Naive thymus-derived CD8-positive, alpha-beta T cell (primary cell): ENCODE data around the gene TSPAN9. TPM values are rescaled to one million over a fixed set of nuclear protein-coding genes. Genes with fewer than 3 reads are reported as not detected.

ENCODE experiments used
- ATAC-seq, 2 donors: fragments of 150-1000 bp; cut with Tn5 transposase in 1 of 2; sonication (Bioruptor Pico), chemical (Tn5 transposase) in 1 of 2; 1 replicate in 1 of 2; 2 replicates in 1 of 2; pipeline ENCODE4 v1.10.0; 2021; ENCODE audit warnings: mild to moderate bottlenecking in 2 of 2, moderate library complexity in 2 of 2
- POLR2A ChIA-PET: fragments of 350-600 bp; sonication (Branson Sonifier 250); formaldehyde crosslinking; loops from one replicate; lab custom pipeline; 2021; ENCODE audit warnings: antibody characterized with exemption; lab: Charles Lee
- DNase-seq, 10 donors: peaks; one replicate each; pipeline versions ENCODE4 v3.0.0 to v3.0.0-alpha.2; 2020 to 2022
- H3K27ac Mint-ChIP-seq, 10 donors: one replicate each; pipeline ENCODE4 v1.8.0; 2020 to 2022; ENCODE audit warnings: mild to moderate bottlenecking in 10 of 10, mixed read lengths in 10 of 10, moderate library complexity in 4 of 10, inconsistent platforms in 1 of 10
- H3K27me3 Mint-ChIP-seq, 5 donors: one replicate each; pipeline ENCODE4 v1.8.0; 2021 to 2022; ENCODE audit warnings: mixed read lengths in 5 of 5
- H3K36me3 Mint-ChIP-seq, 3 donors: one replicate each; pipeline ENCODE4 v1.8.0; 2020 to 2022; ENCODE audit warnings: mixed read lengths in 3 of 3, mild to moderate bottlenecking in 2 of 3, inconsistent platforms in 1 of 3
- H3K4me1 Mint-ChIP-seq, 4 donors: one replicate each; pipeline ENCODE4 v1.8.0; 2021 to 2022; ENCODE audit warnings: mixed read lengths in 4 of 4
- H3K4me3 Mint-ChIP-seq, 10 donors: one replicate each; pipeline ENCODE4 v1.8.0; 2020 to 2022; ENCODE audit warnings: mild to moderate bottlenecking in 10 of 10, mixed read lengths in 10 of 10, moderate library complexity in 6 of 10, inconsistent platforms in 1 of 10
- H3K9me3 Mint-ChIP-seq, 9 donors: one replicate each; pipeline ENCODE4 v1.8.0; 2020 to 2022; ENCODE audit warnings: mixed read lengths in 9 of 9, mild to moderate bottlenecking in 3 of 9, inconsistent platforms in 1 of 9, moderate library complexity in 1 of 9
- polyA plus RNA-seq, 3 donors: library from polyadenylated mRNA; unstranded; fragments of 300-500 nt; fragmentation: Illumina TruSeq; gene quantifications; one replicate each; pipeline ENCODE4 v1.2.3, GENCODE V29; 2021
- total RNA-seq, 8 experiments: library from RNA in 2 of 8; stranded (reverse) in 2 of 8; gene quantifications; one replicate each; pipeline ENCODE4 v1.2.3 and lab custom pipeline; 2021 to 2026

The TSPAN9 gene
- total and polyA plus RNA-seq, 5 experiments from 2014 or later: 0.65 to 1.2 TPM; not detected in 3

DNA sequence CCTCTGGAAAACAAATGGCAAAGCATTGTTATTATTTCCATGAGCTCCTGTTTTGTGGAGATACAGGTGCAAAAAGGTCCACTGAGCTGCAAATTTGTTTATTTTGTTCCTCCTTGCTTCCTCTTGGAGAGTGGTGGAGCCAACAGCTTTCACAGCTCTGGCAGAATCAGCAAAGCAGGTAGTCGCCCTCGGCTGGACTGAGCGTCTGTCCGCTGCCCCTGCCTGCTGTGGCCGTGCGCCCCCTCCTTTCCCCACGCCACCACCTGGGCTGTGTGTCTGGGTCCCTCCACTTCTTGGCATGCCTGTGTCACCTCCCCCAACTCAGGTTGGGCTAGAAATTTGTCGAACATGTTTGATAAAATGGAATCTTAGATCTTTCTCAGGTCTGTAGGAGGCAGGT is 188.2 kb downstream of the TSPAN9 start:
- ATAC-seq (no peak), DNase-seq (no peak)
- no peak overlapping the region for H3K27ac Mint-ChIP-seq
- H3K4me3 Mint-ChIP-seq: no peak overlapping the region
- no peaks in the 10 kb centered on the region for H3K4me1 Mint-ChIP-seq
- H3K27me3 Mint-ChIP-seq: peaks cover 2 to 25% (median 9%) of the 10 kb centered on the region in 5 donors
- POLR2A ChIA-PET: no interaction called here
- no peaks in the 10 kb centered on the region for H3K36me3 Mint-ChIP-seq
- no peaks in the 10 kb centered on the region for H3K9me3 Mint-ChIP-seq

DNA sequence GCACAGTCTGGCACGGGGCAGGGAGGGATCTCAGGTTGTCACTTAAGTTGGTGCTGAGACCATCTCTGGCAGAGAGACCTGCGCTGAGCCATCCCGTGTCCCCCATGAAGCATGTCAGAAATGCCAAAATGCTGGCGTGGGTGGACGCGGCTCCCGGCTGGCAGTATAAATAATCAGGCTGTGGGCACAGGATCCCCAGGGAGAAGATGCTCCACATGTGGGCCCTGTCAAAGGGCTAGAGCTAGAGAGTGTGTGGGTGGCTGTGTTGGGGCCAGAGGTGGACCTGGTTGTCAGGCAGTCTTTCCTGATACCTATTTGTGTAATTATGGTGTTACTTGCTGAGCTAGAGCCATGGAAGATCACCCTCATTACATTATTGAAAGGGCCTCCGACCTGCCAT is 189.5 kb downstream of the TSPAN9 start:
- Mint-ChIP-seq H3K4me1 (no peaks in the 10 kb centered on the region), H3K27me3 (peaks cover 2 to 26% (median 9%) of the 10 kb centered on the region in 5 donors), H3K36me3 (no peaks in the 10 kb centered on the region), H3K9me3 (no peaks in the 10 kb centered on the region), H3K27ac (no peak overlapping the region), H3K4me3 (no peak overlapping the region)
- ATAC-seq (no peak), DNase-seq (no peak)
- POLR2A ChIA-PET: no interaction called here

DNA sequence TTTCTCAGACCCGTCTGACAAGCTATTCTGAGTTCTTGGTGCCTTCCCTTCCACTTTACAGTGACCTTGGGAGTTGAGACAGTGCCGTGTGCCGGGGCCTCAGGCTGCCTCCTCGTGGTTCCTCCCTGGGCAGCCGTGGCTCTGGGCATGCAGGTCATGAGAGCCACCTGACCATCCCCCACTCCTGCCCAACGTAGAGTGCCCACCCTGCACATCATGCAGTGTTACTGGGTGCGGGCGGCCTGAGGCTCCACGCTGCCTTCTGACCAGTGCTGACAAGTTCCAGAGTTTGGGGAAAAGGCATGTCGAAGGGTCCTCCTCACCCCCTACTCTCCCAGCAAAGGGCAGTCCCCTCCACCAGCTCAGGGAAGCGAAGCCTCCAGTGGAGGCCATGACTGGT is 190.5 kb downstream of the TSPAN9 start:
- H3K4me3 Mint-ChIP-seq: no peak overlapping the region
- POLR2A ChIA-PET: no interaction called here
- H3K4me1 Mint-ChIP-seq: no peaks in the 10 kb centered on the region

DNA sequence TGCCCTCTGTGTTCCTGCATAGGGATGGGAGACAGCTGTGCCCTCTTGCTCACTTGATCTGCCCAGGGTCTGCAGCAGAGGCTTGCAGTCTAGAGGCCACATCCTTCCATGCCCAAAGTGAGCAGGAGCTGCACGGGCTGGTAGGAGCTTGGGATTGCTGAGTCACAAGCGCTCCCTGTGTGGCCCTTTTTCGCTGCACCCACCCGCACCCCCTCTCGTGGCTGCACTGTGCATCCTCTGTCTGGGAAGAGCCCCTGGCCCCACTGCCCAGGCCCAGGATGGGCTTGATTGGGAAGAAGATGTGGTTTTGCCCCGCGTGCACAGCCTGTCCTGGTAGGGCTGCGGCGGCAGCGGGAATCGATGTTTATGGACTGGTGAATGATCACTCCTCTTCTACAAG is 192.4 kb downstream of the TSPAN9 start:
- Mint-ChIP-seq H3K27me3 (peaks cover 2 to 35% (median 9%) of the 10 kb centered on the region in 5 donors), H3K36me3 (no peaks in the 10 kb centered on the region), H3K9me3 (no peaks in the 10 kb centered on the region), H3K4me3 (no peak overlapping the region), H3K27ac (peak overlapping the region in 1 of 10 donors; percentile 18), H3K4me1 (no peaks in the 10 kb centered on the region)
- ATAC-seq (no peak), DNase-seq (no peak)
- POLR2A ChIA-PET: no interaction called here

More for the DNA sequence above, 190.5 kb downstream of the TSPAN9 start:
- ATAC-seq (no peak), DNase-seq (no peak)
- Mint-ChIP-seq H3K27ac (no peak overlapping the region), H3K36me3 (no peaks in the 10 kb centered on the region), H3K27me3 (peaks cover 2 to 35% (median 9%) of the 10 kb centered on the region in 5 donors), H3K9me3 (no peaks in the 10 kb centered on the region)

DNA sequence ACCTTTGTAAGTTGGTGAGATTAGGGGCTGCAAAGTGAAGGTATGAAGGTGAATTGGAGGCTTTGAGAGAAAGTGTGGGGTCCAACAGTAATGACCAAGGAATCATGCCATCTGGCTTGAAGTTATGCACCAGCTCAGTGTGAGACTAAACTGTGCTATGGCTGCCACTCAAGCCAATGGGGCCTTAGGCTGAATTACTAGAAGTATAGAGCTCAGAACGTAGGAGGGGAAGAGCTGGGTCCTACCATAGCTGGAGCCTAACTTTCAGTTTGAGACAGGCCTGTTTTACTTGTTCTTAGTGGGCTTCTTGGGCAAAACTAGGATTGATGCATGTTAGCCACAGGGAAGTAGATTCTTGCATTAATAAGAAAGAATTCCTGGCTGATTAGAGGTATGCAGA is 194.0 kb downstream of the TSPAN9 start:
- Mint-ChIP-seq H3K4me1 (peaks cover 0 to 2% (median 0%) of the 10 kb centered on the region in 4 donors), H3K27me3 (peaks cover 2 to 31% (median 8%) of the 10 kb centered on the region in 5 donors), H3K4me3 (no peak overlapping the region), H3K36me3 (no peaks in the 10 kb centered on the region), H3K27ac (no peak overlapping the region), H3K9me3 (no peaks in the 10 kb centered on the region)
- no peak for ATAC-seq
- POLR2A ChIA-PET: no interaction called here
- DNase-seq: no peak

DNA sequence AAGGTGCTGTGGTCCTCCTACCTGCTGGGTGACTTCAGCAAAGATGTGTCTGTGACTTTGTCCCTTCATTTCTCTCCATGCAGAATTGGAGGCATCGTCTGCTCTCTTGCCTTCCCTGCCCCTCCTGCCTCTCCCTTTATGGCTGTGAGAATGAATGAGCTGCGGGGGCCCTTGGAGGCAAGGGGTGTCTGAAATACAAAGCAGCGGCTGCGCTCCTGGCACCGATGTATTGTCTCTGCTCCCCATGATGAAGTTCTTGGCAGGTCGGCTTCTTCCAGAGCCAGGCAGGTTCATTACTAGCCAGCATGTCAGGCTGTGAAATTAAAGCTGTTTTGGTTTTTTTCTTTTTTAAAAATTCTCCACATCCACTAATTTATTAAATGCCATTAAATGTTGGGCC is 194.5 kb downstream of the TSPAN9 start:
- Mint-ChIP-seq H3K4me3 (no peak overlapping the region), H3K36me3 (no peaks in the 10 kb centered on the region), H3K9me3 (no peaks in the 10 kb centered on the region), H3K27ac (no peak overlapping the region), H3K27me3 (peaks cover 4 to 31% (median 6%) of the 10 kb centered on the region in 5 donors), H3K4me1 (peaks cover 0 to 2% (median 0%) of the 10 kb centered on the region in 4 donors)
- no peak for ATAC-seq
- no peak for DNase-seq
- POLR2A ChIA-PET: no interaction called here

DNA sequence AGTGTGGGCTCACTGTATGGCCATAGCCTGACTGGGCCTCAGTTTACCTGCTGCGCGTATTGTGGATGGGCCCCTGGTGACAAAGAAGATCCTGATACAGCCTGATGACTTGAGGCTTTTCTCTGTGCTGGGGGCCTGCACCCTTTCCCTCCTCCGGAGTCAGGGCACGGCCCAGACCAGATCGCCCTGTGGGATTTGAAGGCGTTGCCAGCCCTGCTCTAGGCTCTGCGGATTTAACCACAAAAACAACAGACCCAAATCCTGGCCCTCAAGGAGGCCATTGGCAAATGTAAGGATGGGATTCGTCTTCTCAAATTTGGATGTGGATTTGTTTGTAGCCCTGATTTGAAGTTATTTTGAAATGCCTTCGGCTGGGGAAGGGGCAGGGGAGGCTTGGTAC is 195.8 kb downstream of the TSPAN9 start:
- no peak for DNase-seq
- H3K4me1 Mint-ChIP-seq: peaks cover 0 to 2% (median 0%) of the 10 kb centered on the region in 4 donors
- H3K36me3 Mint-ChIP-seq: no peaks in the 10 kb centered on the region
- peaks cover 4 to 29% (median 9%) of the 10 kb centered on the region in 5 donors for H3K27me3 Mint-ChIP-seq
- ATAC-seq: no peak
- H3K4me3 Mint-ChIP-seq: no peak overlapping the region
- POLR2A ChIA-PET: no interaction called here
- no peak overlapping the region for H3K27ac Mint-ChIP-seq
- no peaks in the 10 kb centered on the region for H3K9me3 Mint-ChIP-seq

DNA sequence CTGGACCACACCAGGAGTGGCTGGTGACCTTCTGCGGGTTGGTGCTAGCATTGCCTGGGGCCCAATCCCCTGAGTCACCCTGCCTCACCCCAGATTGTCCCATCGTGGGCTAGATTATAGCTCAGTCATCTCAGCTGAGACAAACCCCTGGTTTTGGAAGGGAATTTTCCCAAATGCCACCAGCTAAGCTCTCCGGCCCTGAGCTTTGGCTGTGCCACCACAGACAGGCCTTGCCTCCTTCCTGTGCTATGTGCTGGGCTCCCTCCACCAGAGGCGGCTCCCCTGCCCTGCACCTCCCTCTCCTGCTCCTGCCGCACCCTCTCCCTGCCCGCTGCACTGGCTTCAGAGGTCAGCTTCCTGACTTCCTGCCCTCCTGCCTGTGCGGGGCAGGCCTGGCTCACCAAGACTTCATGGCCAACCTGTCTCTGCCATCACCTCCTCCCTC is 196.3 kb downstream of the TSPAN9 start:
- Mint-ChIP-seq H3K4me1 (peaks cover 0 to 2% (median 0%) of the 10 kb centered on the region in 4 donors), H3K27ac (no peak overlapping the region), H3K36me3 (no peaks in the 10 kb centered on the region), H3K9me3 (no peaks in the 10 kb centered on the region), H3K4me3 (no peak overlapping the region), H3K27me3 (peaks cover 5 to 33% (median 9%) of the 10 kb centered on the region in 5 donors)
- DNase-seq (no peak), ATAC-seq (no peak)
- POLR2A ChIA-PET: no interaction called here

DNA sequence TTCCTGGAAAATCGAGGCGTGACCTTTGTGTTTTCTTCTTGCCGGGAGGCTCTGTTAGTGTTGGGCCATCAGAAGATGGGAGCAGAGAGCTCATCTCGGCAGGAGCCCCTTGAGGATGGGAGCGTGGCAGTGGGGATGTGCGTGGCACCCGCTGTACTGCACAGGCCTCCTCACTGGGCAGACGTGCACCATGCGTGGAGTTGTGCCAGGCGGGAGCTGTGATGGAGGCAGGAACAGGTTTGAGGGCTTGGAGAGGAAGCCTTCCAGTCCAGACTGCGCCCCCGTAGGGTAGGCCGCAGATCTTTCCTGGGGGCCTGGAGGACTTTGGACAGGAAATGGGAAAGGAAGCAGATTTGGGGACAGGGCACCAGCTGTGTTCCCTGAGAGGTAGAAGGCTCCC is 197.5 kb downstream of the TSPAN9 start:
- no peaks in the 10 kb centered on the region for H3K36me3 Mint-ChIP-seq
- H3K9me3 Mint-ChIP-seq: no peaks in the 10 kb centered on the region
- POLR2A ChIA-PET: interaction anchor here (1.3 kb wide), 1 partner anchor 139 kb away, joined by 3 read pairs; no protein-coding TSS in a partner anchor
- peak overlapping the region in 1 of 10 donors; percentile 3 for H3K27ac Mint-ChIP-seq
- peak overlapping the region in 2 of 10 donors; percentile 56 to 60 for H3K4me3 Mint-ChIP-seq
- DNase-seq: no peak
- H3K4me1 Mint-ChIP-seq: peaks cover 0 to 3% (median 2%) of the 10 kb centered on the region in 4 donors
- no peak for ATAC-seq
- H3K27me3 Mint-ChIP-seq: peaks cover 6 to 38% (median 9%) of the 10 kb centered on the region in 5 donors

DNA sequence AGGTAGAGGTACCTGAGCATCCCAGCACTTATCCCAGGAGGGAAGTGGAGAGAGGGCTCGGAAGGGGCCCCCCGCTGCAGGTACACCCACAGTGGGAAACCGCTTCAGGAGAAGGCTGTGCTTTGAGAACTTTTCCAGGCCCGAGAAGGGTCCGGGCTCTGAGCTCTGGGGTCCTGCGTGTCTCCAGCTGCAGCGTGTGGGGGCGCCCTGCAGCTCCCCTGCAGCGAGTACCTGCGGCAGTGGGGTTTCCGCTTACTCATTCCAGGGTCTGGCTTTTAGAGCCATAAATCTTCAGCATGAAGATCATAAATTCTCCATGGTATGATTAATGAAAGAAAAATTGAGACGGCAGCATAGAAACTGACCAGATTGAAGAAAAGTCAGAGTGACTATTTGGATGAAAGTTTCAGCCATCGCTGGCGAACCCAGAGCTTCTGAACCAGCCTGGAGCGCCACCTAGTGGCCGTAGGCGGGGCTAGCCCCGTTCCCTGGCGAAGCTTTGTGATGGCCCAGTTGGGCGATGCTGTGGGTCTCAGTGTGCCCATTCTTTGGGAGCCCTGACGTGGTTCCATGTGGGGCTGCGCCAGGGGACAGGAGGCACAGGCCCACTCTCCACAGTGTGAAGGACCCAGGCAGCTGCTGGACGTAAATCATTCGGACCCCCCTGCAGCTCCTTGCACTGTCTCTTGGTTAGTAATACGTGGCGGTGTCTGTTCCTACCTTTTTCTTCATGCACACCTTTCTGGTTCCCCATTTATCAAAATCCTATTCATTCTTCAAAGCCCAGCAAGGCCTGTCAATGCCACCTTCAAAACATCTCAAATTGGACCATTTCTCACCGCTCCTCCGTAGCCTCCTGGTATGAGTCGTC is 198.2 kb downstream of the TSPAN9 start:
- Mint-ChIP-seq H3K36me3 (no peaks in the 10 kb centered on the region), H3K27ac (peak overlapping the region in 1 of 10 donors; percentile 3), H3K4me3 (peak overlapping the region in 4 of 10 donors; percentile 14 to 56 (median 46)), H3K27me3 (peaks cover 3 to 35% (median 10%) of the 10 kb centered on the region in 5 donors), H3K4me1 (peaks cover 0 to 6% (median 2%) of the 10 kb centered on the region in 4 donors), H3K9me3 (no peaks in the 10 kb centered on the region)
- DNase-seq (peak; percentile 25 to 80 (median 66)), ATAC-seq (peak; percentile 68 to 84)
- POLR2A ChIA-PET: interaction anchor here (1.3 kb wide), 1 partner anchor 140 kb away, joined by 3 read pairs; no protein-coding TSS in a partner anchor

DNA sequence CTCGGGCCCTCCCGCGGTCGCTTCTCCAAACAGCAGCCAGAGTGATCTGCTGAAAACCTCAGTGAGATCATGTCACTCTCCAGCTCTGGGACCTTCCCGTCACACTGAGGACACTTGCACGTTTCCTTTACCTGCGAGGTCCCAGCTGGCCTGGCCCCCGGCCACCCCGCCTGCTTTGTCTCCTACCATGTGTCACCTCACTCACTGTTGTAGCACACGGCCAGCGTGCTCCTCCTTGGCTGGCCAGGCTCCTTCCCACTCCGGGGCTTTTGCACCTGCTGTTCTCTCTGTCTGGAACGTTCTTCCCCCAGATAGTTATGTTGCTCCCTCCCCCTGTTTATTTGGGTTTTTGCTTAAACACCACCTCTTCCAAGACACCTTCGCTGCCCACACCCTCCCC is 199.0 kb downstream of the TSPAN9 start:
- Mint-ChIP-seq H3K27me3 (peaks cover 3 to 33% (median 8%) of the 10 kb centered on the region in 5 donors), H3K4me1 (peaks cover 0 to 6% (median 3%) of the 10 kb centered on the region in 4 donors), H3K4me3 (no peak overlapping the region), H3K36me3 (no peaks in the 10 kb centered on the region), H3K9me3 (no peaks in the 10 kb centered on the region), H3K27ac (no peak overlapping the region)
- DNase-seq (no peak), ATAC-seq (no peak)
- POLR2A ChIA-PET: no interaction called here

DNA sequence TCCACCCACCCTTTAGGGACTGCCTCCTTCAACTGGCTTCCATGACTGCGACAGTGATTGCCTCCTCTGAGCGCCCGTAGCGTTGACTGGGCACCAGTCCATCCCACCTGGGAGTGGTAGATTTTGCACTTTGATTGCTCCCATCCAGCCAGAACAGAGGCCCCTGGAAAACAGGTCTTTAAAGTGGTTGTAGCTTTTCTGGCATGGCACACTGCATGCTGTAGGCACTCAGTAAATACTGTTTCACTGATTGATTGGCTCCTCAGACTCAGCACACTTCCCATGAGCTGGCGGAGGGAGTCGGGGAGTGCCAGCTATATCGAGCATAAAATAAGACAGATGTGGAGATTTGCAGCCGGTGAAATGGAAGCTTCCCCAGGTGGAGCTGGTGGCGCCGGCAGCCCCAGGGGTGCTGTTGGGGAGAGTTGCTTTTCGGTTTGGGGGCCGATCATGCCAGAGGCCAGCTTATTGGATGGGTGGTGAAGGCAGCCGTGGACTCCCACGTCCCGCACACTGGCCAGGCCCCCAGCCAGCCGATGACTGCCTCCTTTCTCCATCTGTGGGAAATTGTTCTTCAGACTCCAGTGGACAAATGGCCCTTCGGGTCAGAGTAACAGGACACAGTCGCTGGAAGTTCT is 200.2 kb downstream of the TSPAN9 start:
- Mint-ChIP-seq H3K9me3 (no peaks in the 10 kb centered on the region), H3K27ac (no peak overlapping the region), H3K27me3 (peaks cover 3 to 33% (median 8%) of the 10 kb centered on the region in 5 donors), H3K36me3 (no peaks in the 10 kb centered on the region), H3K4me3 (no peak overlapping the region), H3K4me1 (peaks cover 0 to 15% (median 9%) of the 10 kb centered on the region in 4 donors)
- DNase-seq (no peak), ATAC-seq (no peak)
- POLR2A ChIA-PET: no interaction called here
